ENCODE data around the gene SHF. TPM values are rescaled to one million over a fixed set of nuclear protein-coding genes. Genes with fewer than 3 reads are reported as not detected.

Gene SHF
- total and polyA plus RNA-seq, 2 donors (not counting 3 experiments of a cell fraction or from before 2014, with no cell fraction given) = 2.8 to 5.2 TPM

GRCh38 chr15:45165536-45165935 lies 22.2 kb downstream of the SHF start:
- Histone ChIP-seq H3K9ac (replicated peaks; ENCODE audit: extremely low read depth, insufficient read depth, low read length) (no peak overlapping the region), H4K20me1 (replicated peaks; ENCODE audit: control insufficient read depth, extremely low read depth, insufficient read depth, low read length) (no peaks in the 10 kb centered on the region), H3K79me2 (ENCODE audit: control insufficient read depth, insufficient read depth, low read length) (no peaks in the 10 kb centered on the region), H3K4me2 (ENCODE audit: insufficient read depth, low read length) (no peak overlapping the region), H3K9me3 (replicated peaks; ENCODE audit: control insufficient read depth, insufficient read depth, low read length) (no peaks in the 10 kb centered on the region), H3K27ac (ENCODE audit: insufficient read depth, low read depth, low read length) (no peak overlapping the region), H2AFZ (ENCODE audit: low read depth, low read length) (no peak overlapping the region), H3K4me1 (ENCODE audit: control insufficient read depth, extremely low read depth, insufficient read depth, low read length) (peaks cover 3% of the 10 kb centered on the region), H3K9me1 (replicated peaks; ENCODE audit: control insufficient read depth, extremely low read depth, insufficient read depth, low read length) (no peaks in the 10 kb centered on the region), H3K27me3 (ENCODE audit: control insufficient read depth in 2 of 2, insufficient read depth in 2 of 2, low read length in 2 of 2) (no peaks in the 10 kb centered on the region), H3K4me3 (replicated peaks in 1 of 3; ENCODE audit: insufficient read depth in 1 of 3, low read depth in 1 of 3, low read length in 3 of 3) (no peak overlapping the region), H3K36me3 (ENCODE audit: control insufficient read depth in 2 of 2, extremely low read depth in 1 of 2, insufficient read depth in 2 of 2, low read length in 2 of 2) (no peaks in the 10 kb centered on the region)
- intact Hi-C loops (cut with micrococcal nuclease) (no loop called here), dilution Hi-C loops (cut with MboI; ENCODE audit: extremely low pct_ligation_motif_present, low sequenced_read_pairs) (no loop called here)
- ChIA-PET POLR2A (interaction anchor here (1.3 kb wide), 1 partner anchor 237 kb away, joined by 4 read pairs; a partner anchor contains a TSS), CTCF (interaction anchor here (1.0 to 4.2 kb wide), 6 partner anchors 19 to 292 kb away, joined by 3 to 98 read pairs (median 28); a partner anchor contains a TSS)
- FAIRE-seq (no peak), DNase-seq (ENCODE audit: low read depth, low spot score) (no peak)
- TF ChIP-seq MYC (IDR thresholded peaks at IDR 0.05; ENCODE audit: low read depth, low read length) = no peak
- no peak for TF ChIP-seq MAX (IDR thresholded peaks at IDR 0.05; ENCODE audit: insufficient read depth, insufficient read length)
- TF ChIP-seq GATA2 (IDR thresholded peaks at IDR 0.05; ENCODE audit: insufficient read depth, insufficient read length, low read depth, low read length) = no peak
- TF ChIP-seq POLR2AphosphoS5 (IDR thresholded peaks at IDR 0.05; ENCODE audit: insufficient read depth, low read depth, low read length) = no peak
- no peak for TF ChIP-seq FOS (IDR thresholded peaks at IDR 0.05; ENCODE audit: borderline replicate concordance, insufficient read depth, low read length)
- TF ChIP-seq EZH2 (IDR thresholded peaks at IDR 0.05; ENCODE audit: borderline replicate concordance, low read depth, low read length, severe bottlenecking) = no peak
- TF ChIP-seq JUN (IDR thresholded peaks at IDR 0.05; ENCODE audit: borderline replicate concordance, insufficient read depth, insufficient read length, low read depth) = no peak
- no peak for TF ChIP-seq POLR2A (IDR thresholded peaks at IDR 0.05; ENCODE audit: low read depth, low read length)
- TF ChIP-seq CTCF (IDR thresholded peaks at IDR 0.05; ENCODE audit: extremely low read depth in 1 of 2, insufficient read depth in 1 of 2, low read depth in 1 of 2, low read length in 2 of 2) = no peak
- BruUV-seq (replicated peaks) = no TSS peak

Data from endothelial cell of umbilical vein (primary cell).